IMR-90 (cell line): ENCODE measurements around the gene CACNA2D3. TPM values are rescaled to one million over a fixed set of nuclear protein-coding genes. Genes with fewer than 3 reads are reported as not detected.

ENCODE experiments used
- ATAC-seq: fragments of 200-7000 bp; cut with Tn5 transposase; 2 replicates; pipeline ENCODE4 v1.9.1; 2020; ENCODE audit warnings: low read depth, mild to moderate bottlenecking, moderate library complexity
- BruUV-seq: library from RNA; stranded (reverse); fragments of 400-500 nt; replicated peaks from 2 replicates; lab custom pipeline; 2021; lab: Mats Ljungman, UMichigan
- CTCF ChIA-PET: fragments of 300-600 bp; formaldehyde crosslinking; extraction: SDS; loops from one replicate; lab custom pipeline; 2021; ENCODE audit warnings: antibody characterized with exemption; lab: Yijun Ruan, JAX
- POLR2A ChIA-PET: fragments of 300-600 bp; sonication (Branson Sonifier 250); formaldehyde crosslinking; loops from one replicate; lab custom pipeline; 2022; ENCODE audit warnings: antibody characterized with exemption; ENCODE audit not compliant: unreplicated experiment; lab: Charles Lee
- DNase-seq: peaks from one replicate; pipeline ENCODE4 v3.0.0; 2013
- H2AFZ ChIP-seq: replicated peaks from 2 replicates; pipeline ENCODE3; 2013; ENCODE audit warnings: low read length, mild to moderate bottlenecking; ENCODE audit not compliant: poor library complexity
- H2AK5ac ChIP-seq: 2 replicates; pipeline ENCODE4 v1.6.1; 2013; ENCODE audit warnings: low read depth, low read length, inconsistent platforms
- H2AK9ac ChIP-seq: replicated peaks from 2 replicates; pipeline ENCODE3; 2013; ENCODE audit warnings: mild to moderate bottlenecking, low read depth, low read length, moderate library complexity; ENCODE audit not compliant: poor library complexity
- H2BK120ac ChIP-seq: 2 replicates; pipeline ENCODE4 v1.6.1; 2013; ENCODE audit warnings: low read depth, low read length, inconsistent platforms
- H2BK15ac ChIP-seq: 3 replicates; pipeline ENCODE4 v1.6.1; 2013; ENCODE audit warnings: low read depth, low read length, inconsistent platforms
- H2BK20ac ChIP-seq: 2 replicates; pipeline ENCODE4 v1.6.1; 2013; ENCODE audit warnings: low read depth, mild to moderate bottlenecking, inconsistent platforms, low read length, moderate library complexity
- H2BK5ac ChIP-seq: 2 replicates; pipeline ENCODE4 v1.6.1; 2013; ENCODE audit warnings: mild to moderate bottlenecking, low read depth, low read length, inconsistent platforms; ENCODE audit not compliant: poor library complexity, severe bottlenecking
- H3K14ac ChIP-seq: replicated peaks from 2 replicates; pipeline ENCODE4 v1.6.1; 2013; ENCODE audit warnings: low read depth, low read length, inconsistent platforms
- H3K18ac ChIP-seq: 2 replicates; pipeline ENCODE4 v1.6.1; 2013; ENCODE audit warnings: low read depth, low read length, control low read depth
- H3K23ac ChIP-seq: 2 replicates; pipeline ENCODE4 v1.6.1; 2013; ENCODE audit warnings: low read depth, low read length, inconsistent platforms
- H3K27ac ChIP-seq: 2 replicates; pipeline ENCODE4 v1.5.1; 2013; ENCODE audit warnings: mild to moderate bottlenecking, control low read depth, low read length; ENCODE audit not compliant: insufficient read depth
- H3K27me3 ChIP-seq: 2 replicates; pipeline ENCODE4 v1.6.1; 2013; ENCODE audit warnings: low read length; ENCODE audit not compliant: control insufficient read depth, insufficient read depth
- H3K36me3 ChIP-seq: 2 replicates; pipeline ENCODE4 v1.6.1; 2013; ENCODE audit warnings: low read length, mixed read lengths; ENCODE audit not compliant: control insufficient read depth, insufficient read depth
- H3K4ac ChIP-seq: 2 replicates; pipeline ENCODE4 v1.6.1; 2013; ENCODE audit warnings: low read depth, low read length, inconsistent platforms
- H3K4me1 ChIP-seq: 2 replicates; pipeline ENCODE4 v1.6.1; 2013; ENCODE audit warnings: low read length, mixed read lengths; ENCODE audit not compliant: control insufficient read depth, insufficient read depth
- H3K4me2 ChIP-seq: 2 replicates; pipeline ENCODE4 v1.6.1; 2013; ENCODE audit warnings: low read depth, mild to moderate bottlenecking, control low read depth, low read length, moderate library complexity
- H3K4me3 ChIP-seq: 2 replicates; pipeline ENCODE4 v1.5.1; 2013; ENCODE audit warnings: low read depth, mild to moderate bottlenecking, control low read depth, low read length, moderate library complexity; ENCODE audit not compliant: insufficient read depth
- H3K56ac ChIP-seq: 2 replicates; pipeline ENCODE4 v1.6.1; 2013; ENCODE audit warnings: low read length, inconsistent platforms; ENCODE audit not compliant: insufficient read depth; ENCODE audit errors: extremely low read depth
- H3K79me1 ChIP-seq, 2 experiments: 2 replicates each; pipeline ENCODE4 v1.6.1; 2013; ENCODE audit warnings: low read length in 2 of 2, inconsistent platforms in 1 of 2, low read depth in 1 of 2
- H3K9ac ChIP-seq: 2 replicates; pipeline ENCODE4 v1.6.1; 2013; ENCODE audit warnings: low read depth, low read length, control low read depth
- H3K9me1 ChIP-seq: 2 replicates; pipeline ENCODE4 v1.6.1; 2013; ENCODE audit warnings: low read length, inconsistent platforms; ENCODE audit not compliant: insufficient read depth
- H3K9me3 ChIP-seq: 2 replicates; pipeline ENCODE4 v1.6.1; 2013; ENCODE audit warnings: low read length; ENCODE audit not compliant: control insufficient read depth, insufficient read depth
- H4K20me1 ChIP-seq: 2 replicates; pipeline ENCODE4 v1.6.1; 2013; ENCODE audit warnings: low read length, inconsistent platforms; ENCODE audit not compliant: insufficient read depth
- H4K5ac ChIP-seq: 2 replicates; pipeline ENCODE4 v1.6.1; 2013; ENCODE audit warnings: mild to moderate bottlenecking, low read depth, low read length, control low read depth
- H4K8ac ChIP-seq, 2 experiments: 2 replicates each; pipeline ENCODE4 v1.6.1; 2013; ENCODE audit warnings: low read depth in 2 of 2, low read length in 2 of 2, control low read depth in 1 of 2, inconsistent platforms in 1 of 2
- H4K91ac ChIP-seq: 2 replicates; pipeline ENCODE4 v1.6.1; 2013; ENCODE audit warnings: low read depth, low read length, inconsistent platforms; ENCODE audit not compliant: insufficient read depth
- CEBPB ChIP-seq: IDR thresholded peaks from 2 replicates; pipeline ENCODE4 v1.6.1; 2012; ENCODE audit warnings: low read depth, low read length, improper control_type of control experiment
- ELK1 ChIP-seq: fragments of 150-350 bp; IDR thresholded peaks from 2 replicates; pipeline ENCODE4 v1.6.1; 2016; ENCODE audit warnings: low read depth, mild to moderate bottlenecking, low read length, moderate library complexity, borderline replicate concordance
- FOS ChIP-seq: fragments of 150-350 bp; IDR thresholded peaks from 2 replicates; pipeline ENCODE4 v1.6.1; 2016; ENCODE audit warnings: low read depth, low read length
- MAFK ChIP-seq: IDR thresholded peaks from 2 replicates; pipeline ENCODE4 v1.6.1; 2012; ENCODE audit warnings: low read depth, low read length, improper control_type of control experiment
- MAZ ChIP-seq: IDR thresholded peaks from 2 replicates; pipeline ENCODE4 v1.6.1; 2012; ENCODE audit warnings: low read depth, mild to moderate bottlenecking, low read length, improper control_type of control experiment, moderate library complexity, borderline replicate concordance
- MXI1 ChIP-seq: IDR thresholded peaks from 2 replicates; pipeline ENCODE4 v1.6.1; 2012; ENCODE audit warnings: low read depth, mild to moderate bottlenecking, low read length, moderate library complexity, borderline replicate concordance
- NFE2L2 ChIP-seq: fragments of 150-350 bp; IDR thresholded peaks from 2 replicates; pipeline ENCODE4 v1.6.1; 2016; ENCODE audit warnings: low read depth, mild to moderate bottlenecking, low read length
- POLR2A ChIP-seq: IDR thresholded peaks from 2 replicates; pipeline ENCODE4 v1.6.1; 2012; ENCODE audit warnings: mild to moderate bottlenecking, low read depth, low read length
- RAD21 ChIP-seq: IDR thresholded peaks from 2 replicates; pipeline ENCODE4 v1.6.1; 2012; ENCODE audit warnings: low read length, improper control_type of control experiment
- RCOR1 ChIP-seq: IDR thresholded peaks from 2 replicates; pipeline ENCODE4 v1.6.1; 2012; ENCODE audit warnings: mild to moderate bottlenecking, low read length, improper control_type of control experiment; ENCODE audit not compliant: insufficient replicate concordance
- RFX5 ChIP-seq: IDR thresholded peaks from 2 replicates; pipeline ENCODE4 v1.8.0; 2012; ENCODE audit warnings: low read depth, mild to moderate bottlenecking, low read length, moderate library complexity
- SMC3 ChIP-seq: fragments of 150-350 bp; IDR thresholded peaks from 2 replicates; pipeline ENCODE4 v1.6.1; 2016; ENCODE audit warnings: low read depth, mild to moderate bottlenecking, antibody characterized with exemption, low read length, moderate library complexity
- WGBS, 2 experiments: methylation state at CpG; one replicate each; pipeline versions ENCODE4 v1.1.5 to v1.1.7; 2013; ENCODE audit warnings: missing lambda C conversion rate in 2 of 2; ENCODE audit not compliant: insufficient read length in 1 of 2; ENCODE audit errors: extremely low coverage in 2 of 2; 5-methylcytosine and 5-hydroxymethylcytosine counted together
- dilution Hi-C: fragments of 300-500 bp; cut with HindIII; formaldehyde crosslinking; loops from one replicate; pipeline ENCODE4 v1.14.3; 2018; ENCODE audit warnings: low sequenced_read_pairs; ENCODE audit not compliant: unreplicated experiment
- in situ Hi-C: fragments of 300-500 bp; cut with MboI; formaldehyde crosslinking; loops from 3 replicates; pipeline ENCODE4 v1.14.3; 2019; ENCODE audit warnings: low sequenced_read_pairs, inconsistent platforms, mixed read lengths
- intact Hi-C: fragments of 100-400 bp; cut with micrococcal nuclease; formaldehyde crosslinking; loops from 2 replicates; pipeline ENCODE4 v1.10.0; 2022
- polyA plus RNA-seq, 3 experiments: library from polyadenylated mRNA; depleted of rRNA; stranded (reverse); fragments of >200 nt; gene quantifications; 2 replicates each; pipeline ENCODE4 v1.2.3, GENCODE V29; 2012; ENCODE audit warnings: low replicate concordance in 1 of 3
- total RNA-seq: library from RNA; depleted of rRNA; stranded (reverse); fragments of >200 nt; gene quantifications from 2 replicates; pipeline ENCODE4 v1.2.3, GENCODE V29; 2012

The CACNA2D3 gene
- total and polyA plus RNA-seq, 2 of the 4 experiments (the other 2 are of a cell fraction): 0.36 to 0.41 TPM

- no peak overlapping the region for H3K4me2 ChIP-seq
Measured at GRCh38 chr3:54331341-54331740, 209.0 kb downstream of the CACNA2D3 start.

More at GRCh38 chr3:54331341-54331740, 209.0 kb downstream of the CACNA2D3 start:
- Histone ChIP-seq H4K8ac (no peak overlapping the region), H3K23ac (no peak overlapping the region), H3K56ac (no peak overlapping the region), H4K5ac (no peak overlapping the region), H2AK5ac (no peak overlapping the region), H3K4me3 (no peak overlapping the region), H2BK20ac (no peak overlapping the region), H2AK9ac (no peak overlapping the region), H3K18ac (no peak overlapping the region), H3K79me1 (no peaks in the 10 kb centered on the region), H3K9me3 (peaks cover 18% of the 10 kb centered on the region), H2BK15ac (no peak overlapping the region), H3K36me3 (no peaks in the 10 kb centered on the region), H3K4ac (no peak overlapping the region), H3K9ac (no peak overlapping the region), H3K14ac (no peak overlapping the region), H2BK120ac (no peak overlapping the region), H4K20me1 (no peaks in the 10 kb centered on the region), H3K4me1 (no peaks in the 10 kb centered on the region), H3K27ac (no peak overlapping the region), H4K91ac (no peak overlapping the region), H2BK5ac (no peak overlapping the region), H2AFZ (no peak overlapping the region), H3K9me1 (no peaks in the 10 kb centered on the region), H3K27me3 (no peaks in the 10 kb centered on the region)
- dilution Hi-C loops: no loop called here
- no TSS peak for BruUV-seq
- ChIA-PET POLR2A (no interaction called here), CTCF (no interaction called here)
- WGBS, 2 experiments: no CpG with 5 or more reads among the region's 2 CpGs
- intact Hi-C loops: no loop called here
- no peak for DNase-seq
- in situ Hi-C loops: no loop called here
- ATAC-seq: no peak
- TF ChIP-seq ELK1 (no peak), FOS (no peak), NFE2L2 (no peak), POLR2A (no peak), RFX5 (no peak), MAZ (no peak), SMC3 (no peak), CEBPB (no peak), RCOR1 (no peak), MXI1 (no peak), RAD21 (no peak), MAFK (no peak)
